Hematopoietic multipotent progenitor cell treated with erythropoietin and hydrocortisone succinate and interleukin-3 and kit ligand, for 6 days (in vitro differentiated cells): ENCODE results near the gene C4orf50.
"Not testable (repeated sequence)": the region's sequence is repeated elsewhere in the genome, so short reads cannot be mapped to it uniquely, and the experiment has no call there.

Experiments
- DNase-seq: peaks from one replicate; pipeline ENCODE4 v3.0.0-alpha.2; 2015

Gene C4orf50

DNA sequence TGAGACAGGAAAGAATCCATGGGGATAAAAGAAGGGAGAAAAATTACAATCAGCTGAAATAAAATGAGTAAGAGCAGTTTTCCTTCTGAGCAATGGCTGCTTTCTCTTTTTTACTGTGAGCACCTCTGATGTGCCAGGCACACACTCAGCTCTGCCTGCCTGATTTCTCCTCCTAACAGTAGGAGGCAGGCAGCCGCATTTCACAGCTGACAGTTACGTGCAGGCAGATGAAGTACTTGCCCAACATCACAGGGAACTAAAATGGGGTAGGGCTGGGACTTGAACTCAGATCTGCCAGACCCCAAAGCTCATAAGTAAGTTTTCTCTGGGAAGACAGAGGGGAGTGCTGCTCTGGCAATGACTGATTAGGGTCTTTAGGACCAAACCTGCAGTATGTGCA is 54.6 kb downstream of the C4orf50 start:
- DNase-seq, result no peak

GRCh38 chr4:5962416-5962815 is 55.8 kb downstream of the C4orf50 start:
- DNase-seq, result no peak

GRCh38 chr4:5960252-5960880 is 57.9 kb downstream of the C4orf50 start:
- DNase-seq, result no peak

DNA sequence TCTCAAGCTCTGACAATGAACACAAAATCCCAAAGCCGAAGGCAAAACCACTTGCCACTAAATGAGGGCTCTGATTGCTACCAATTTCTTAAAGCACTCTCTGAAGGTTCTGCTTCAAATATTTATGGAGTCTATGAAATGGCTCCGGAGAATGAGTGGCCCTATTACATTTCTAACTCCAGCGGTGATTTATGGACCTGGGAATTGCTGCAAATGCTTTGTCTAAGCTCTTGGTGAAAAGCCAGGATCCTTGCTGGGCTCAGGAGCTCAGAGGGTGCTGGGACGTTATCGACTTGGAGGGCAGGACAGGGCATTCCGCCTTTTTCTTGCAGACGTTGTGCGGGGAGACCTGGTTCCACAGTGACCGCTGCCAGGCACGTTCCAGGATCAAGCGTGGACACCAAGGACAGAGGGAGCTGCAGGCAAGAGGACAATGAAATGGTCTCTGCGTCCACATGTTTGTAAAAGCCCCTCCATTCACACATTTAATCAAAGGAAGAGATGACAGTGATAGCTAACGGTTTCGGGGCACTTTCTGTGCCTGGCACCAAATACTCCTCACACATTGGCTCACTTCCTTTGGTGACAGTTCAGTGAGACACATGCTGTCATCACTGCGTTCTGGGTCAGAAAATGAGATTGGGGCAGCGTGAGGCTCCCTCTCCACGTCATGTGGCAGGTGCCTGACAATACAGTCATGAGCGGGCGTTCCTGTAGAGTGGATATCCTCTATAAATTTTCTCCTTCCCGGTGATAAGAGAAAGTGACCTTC is 58.8 kb downstream of the C4orf50 start:
- no peak for DNase-seq

DNA sequence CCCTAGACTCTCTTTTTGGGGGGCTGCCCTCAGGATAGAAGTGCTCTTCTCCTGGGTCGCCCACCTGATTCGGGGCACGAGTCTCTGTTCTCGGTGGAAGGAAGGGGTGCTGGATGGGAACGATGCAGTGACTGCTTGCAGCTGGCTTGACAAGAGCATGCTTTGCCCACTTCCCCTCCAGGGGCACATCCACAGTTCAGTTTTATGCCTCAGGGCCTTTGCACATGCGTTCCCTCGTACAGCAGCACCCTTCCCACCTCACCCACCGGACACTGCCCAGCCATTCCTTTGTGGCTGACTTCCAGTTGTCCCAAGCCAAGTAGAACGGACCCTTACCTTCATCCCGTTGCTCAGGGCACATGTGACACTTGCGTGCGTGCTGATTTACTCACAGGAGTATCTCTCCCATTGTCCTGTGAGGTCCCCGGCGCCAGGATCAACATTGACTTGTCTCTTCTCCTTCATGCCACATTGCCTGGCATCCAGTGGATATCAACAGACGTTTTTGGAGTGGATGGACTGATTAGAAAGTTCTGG is 60.0 kb downstream of the C4orf50 start:
- DNase-seq, result no peak

DNA sequence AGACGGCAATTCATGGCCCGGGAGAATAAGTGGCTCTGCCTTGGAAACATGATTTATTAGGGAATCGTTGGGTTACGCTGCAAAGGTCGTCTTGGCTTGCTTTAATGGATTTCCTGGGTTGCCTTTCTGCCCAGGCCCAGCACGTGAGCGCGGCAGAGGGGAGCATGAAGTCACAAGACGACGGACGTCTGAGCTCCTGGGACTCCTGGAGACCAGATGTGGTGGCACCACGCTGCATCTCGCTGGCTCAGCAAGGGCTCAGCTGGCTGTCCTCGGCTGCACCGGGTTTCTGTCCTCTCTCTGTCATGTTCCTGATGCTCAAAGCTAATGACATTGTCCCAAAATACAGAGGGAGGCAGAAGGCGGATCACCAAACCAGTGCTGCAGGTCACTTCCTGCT is 61.2 kb downstream of the C4orf50 start:
- no peak for DNase-seq

- peak; percentile 7 for DNase-seq
These were observed 61.8 kb downstream of the C4orf50 start for GRCh38 chr4:5956285-5957021.

DNA sequence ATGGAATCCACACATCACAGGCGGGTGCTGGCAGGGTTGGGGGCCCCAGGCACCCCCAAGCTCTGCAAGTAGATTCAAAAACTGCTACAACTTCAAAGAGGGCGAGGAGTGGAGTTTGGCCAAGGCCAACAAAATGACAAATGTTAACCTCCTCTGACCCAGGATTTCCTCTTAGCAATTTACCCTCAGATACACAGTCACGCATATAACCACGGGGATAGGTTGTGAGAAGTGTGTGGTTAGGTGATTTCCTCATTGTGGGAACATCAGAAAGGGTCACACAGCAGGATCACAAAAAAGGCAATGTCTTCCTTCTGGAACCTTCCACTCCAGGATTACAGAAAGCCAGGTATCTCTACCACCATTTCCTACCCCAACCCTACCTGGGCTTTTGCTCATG is 62.4 kb downstream of the C4orf50 start:
- DNase-seq, result no peak

GRCh38 chr4:5955201-5955821 is 62.9 kb downstream of the C4orf50 start:
- DNase-seq, result no peak

GRCh38 chr4:5954056-5954760 is 64.0 kb downstream of the C4orf50 start:
- no peak for DNase-seq

DNA sequence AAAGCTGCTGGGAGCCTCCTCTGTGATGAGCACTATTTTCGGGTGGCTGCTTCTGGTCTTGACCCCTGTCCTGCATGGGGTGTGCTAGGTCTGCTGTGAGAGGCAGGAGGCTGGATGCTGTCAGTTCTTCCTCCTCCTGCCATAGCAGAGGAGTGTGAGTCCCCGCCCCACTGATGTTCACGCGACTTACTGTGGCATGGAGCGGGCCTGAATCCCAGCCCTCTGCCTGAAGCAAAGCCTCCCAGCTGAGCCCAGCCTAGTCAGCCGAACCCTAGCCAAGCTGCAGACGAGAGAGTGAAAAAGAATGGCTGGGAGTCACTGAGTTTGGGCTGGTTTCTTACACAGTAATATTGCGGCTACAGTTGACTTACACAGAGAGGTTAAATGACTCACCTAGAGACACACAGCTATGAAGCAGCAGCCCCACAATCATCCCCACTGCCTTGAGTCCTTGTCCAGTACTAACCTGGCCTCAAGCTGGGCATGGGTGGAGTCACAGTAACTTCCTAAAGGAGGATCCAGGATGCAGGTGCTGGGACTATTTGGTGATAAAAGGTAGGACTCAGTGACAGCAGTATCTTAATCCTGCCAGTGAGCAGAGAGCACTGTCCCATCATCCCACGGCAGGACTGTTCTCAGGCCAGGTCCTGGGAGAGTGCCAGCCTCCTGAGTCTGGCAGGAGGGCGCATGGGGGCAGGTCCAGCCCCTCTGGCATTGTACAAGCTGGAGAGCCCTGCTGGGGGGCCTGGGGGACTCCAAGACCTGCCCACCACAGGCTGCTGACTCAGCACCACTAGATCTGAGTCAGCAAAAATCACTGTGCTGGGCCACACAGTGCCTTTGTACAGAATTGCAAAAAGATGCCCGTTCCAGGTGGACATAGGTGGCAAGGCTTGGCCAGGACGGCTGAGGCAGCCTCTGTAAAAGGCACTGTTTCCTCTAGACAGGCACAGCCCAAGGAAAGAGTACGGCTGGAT is 65.0 kb downstream of the C4orf50 start:
- no peak for DNase-seq

DNA sequence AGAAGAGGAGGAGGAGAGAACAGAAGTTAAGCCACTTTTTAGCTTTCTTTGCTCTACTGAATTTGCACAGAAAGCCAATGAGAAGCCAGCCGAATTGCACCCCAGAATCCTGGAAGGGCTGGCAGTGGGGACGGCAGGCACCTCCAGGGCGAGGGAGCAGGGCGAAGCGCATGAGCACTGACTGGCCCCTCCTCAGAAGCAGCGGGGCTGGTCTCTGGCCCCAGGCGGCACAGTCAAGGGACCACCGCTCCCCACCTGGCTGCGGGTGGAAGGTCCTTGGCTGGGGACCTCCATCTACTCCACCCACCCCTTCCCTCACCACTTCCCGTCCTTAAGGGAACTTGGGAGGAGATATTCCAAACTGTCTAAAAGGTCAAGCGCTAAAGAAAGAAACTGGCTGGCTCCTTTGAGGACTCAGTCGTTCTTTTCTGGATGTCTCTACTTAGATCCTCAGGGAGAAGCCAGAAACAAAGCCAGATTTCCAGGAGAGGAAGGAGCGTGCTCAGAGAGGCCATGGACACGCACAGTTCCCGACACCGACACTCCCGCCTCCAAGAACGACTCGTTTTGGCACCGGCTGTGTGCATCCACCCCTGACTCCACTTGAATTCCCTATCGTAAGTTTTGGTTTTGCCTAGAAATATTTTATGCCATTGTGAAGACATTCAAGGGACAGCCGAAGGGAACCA is 65.8 kb downstream of the C4orf50 start:
- DNase-seq, result no peak

DNA sequence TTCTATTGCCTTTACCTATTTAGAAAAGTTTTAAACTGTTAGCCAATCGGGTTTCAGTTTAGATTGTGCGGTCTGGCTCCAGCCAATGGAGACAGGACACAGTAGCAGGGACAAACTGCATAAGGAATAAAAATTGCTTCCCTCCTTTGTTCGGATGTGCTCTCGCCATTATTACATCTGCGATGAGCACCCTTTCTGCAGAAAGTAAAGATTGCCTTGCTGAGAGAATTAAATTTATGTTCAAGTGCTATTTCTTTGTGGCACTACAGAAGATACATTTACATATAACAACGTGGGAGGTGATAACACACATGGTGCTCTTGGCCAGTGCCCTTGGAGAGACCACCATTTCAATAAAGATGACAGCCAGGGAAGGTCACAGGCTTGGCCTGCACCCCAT is 71.6 kb downstream of the C4orf50 start:
- DNase-seq, result not testable (repeated sequence)

- no peak for DNase-seq
These were observed 72.3 kb downstream of the C4orf50 start for GRCh38 chr4:5945936-5946335.

DNA sequence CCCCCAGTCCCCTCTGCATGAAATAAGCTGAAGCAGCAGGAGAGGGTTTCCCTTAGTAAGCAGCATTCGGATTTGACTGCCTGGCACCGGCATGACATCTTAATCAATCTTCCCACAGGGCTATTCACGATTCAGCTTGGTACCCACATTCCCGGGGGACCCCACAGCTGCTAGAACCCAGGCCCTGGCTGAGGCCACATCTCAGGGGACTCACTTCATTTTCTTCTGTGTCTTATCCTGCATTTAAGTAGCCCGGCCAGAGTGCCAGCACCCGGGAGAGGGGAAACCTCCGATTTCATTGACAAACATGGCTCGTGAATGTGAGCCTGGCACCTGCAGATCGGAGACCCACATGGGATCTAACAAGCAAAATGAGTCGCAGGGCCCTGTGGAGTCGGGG is 73.1 kb downstream of the C4orf50 start:
- DNase-seq, result no peak

- no peak for DNase-seq
These were observed 74.7 kb downstream of the C4orf50 start for GRCh38 chr4:5943561-5943960.

- no peak for DNase-seq
These were observed 75.3 kb downstream of the C4orf50 start for GRCh38 chr4:5942947-5943346.

- no peak for DNase-seq
These were observed 76.6 kb downstream of the C4orf50 start for GRCh38 chr4:5941601-5942000.

DNA sequence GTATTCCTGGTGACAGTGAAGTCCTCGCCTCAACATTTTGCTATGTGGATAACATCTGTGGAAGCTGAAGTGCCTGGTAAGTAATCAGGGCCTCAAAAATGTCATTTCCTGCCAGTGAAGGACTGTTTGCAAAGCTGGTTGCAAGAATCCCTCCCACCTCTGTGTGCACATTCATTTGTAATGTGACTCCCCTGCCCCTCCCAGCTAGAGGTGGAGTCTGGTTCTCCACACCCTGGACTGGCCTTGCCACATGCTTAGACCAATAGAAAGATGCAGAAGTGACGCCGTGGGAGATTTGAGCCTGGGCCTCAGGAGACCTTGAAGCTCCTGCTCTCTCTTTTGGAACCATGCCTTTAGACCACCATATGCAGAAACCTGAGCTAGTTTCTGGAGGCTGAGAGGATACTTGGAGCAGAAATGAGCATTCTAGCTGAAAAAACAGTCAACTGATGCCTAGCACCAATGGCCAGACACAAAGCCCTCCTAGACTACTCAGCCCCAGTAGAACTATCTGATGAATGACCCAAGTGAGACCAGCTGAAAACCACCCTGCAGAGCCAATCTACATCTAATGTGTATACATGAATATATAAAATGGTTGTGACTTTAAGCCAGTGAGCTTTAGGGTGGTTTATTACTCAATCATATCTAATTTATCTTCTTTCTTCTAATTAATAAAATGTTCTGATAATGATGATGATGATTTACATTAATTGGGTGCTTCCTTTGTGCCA is 77.6 kb downstream of the C4orf50 start:
- DNase-seq, result no peak
